Nucleus accumbens (tissue), 56 donors: Measurements from ENCODE around the gene PTPRM.
A peak's percentile ranks its signal among the peaks of the same experiment; 100 is the strongest.

ENCODE experiments used
- DNase-seq, 56 donors: peaks; one replicate each; lab custom pipeline; 2025; lab: John Stamatoyannopoulos, UW

PTPRM gene

GRCh38 chr18:8361941-8362471, 794.9 kb downstream of the PTPRM start:
- DNase-seq, result no peak

GRCh38 chr18:8362863-8363262, 795.7 kb downstream of the PTPRM start:
- DNase-seq, result no peak

DNA sequence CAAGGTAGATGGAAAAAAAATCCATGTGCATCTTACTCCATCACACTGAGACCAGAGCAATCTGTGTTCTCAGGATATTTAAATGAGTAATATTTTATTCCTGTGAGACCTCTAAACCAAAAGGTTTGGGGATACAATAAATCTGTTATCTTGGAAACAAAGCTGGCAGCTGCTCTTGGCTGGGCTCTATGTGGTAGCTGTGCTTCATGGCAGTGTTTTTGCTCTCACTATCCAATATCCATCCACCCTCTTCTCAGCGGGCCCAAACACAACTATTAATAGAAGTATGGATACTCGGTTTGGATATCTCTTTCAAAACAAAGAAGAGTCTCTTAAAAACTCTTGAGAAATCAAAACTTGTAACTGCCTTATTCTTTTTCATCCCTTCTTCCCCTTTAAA, 797.3 kb downstream of the PTPRM start:
- no peak for DNase-seq

- no peak for DNase-seq
Measured at GRCh38 chr18:8365006-8365405, 797.9 kb downstream of the PTPRM start.

GRCh38 chr18:8365528-8365927, 798.4 kb downstream of the PTPRM start:
- DNase-seq, result no peak

- no peak for DNase-seq
Measured at GRCh38 chr18:8366070-8366469, 799.0 kb downstream of the PTPRM start.

DNA sequence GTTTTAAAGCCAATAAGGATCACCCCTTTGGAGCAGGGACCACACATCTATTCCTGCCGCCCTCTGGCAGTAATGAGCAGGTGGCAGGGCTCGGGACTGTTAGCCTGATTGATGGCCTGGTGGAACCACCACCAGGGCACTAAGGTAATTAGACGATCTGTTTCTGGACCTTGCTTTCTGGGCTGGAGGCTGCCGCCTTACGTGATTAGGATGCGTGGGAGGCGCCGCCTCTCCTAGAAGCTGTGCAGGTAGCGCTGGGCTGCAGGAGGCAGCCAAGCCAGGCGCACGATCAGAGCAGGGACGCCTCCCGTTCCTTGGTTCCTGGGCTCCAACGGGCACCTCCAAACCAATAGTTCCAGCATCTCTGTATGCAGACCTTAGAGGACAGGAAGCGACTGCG, 799.5 kb downstream of the PTPRM start:
- no peak for DNase-seq

DNA sequence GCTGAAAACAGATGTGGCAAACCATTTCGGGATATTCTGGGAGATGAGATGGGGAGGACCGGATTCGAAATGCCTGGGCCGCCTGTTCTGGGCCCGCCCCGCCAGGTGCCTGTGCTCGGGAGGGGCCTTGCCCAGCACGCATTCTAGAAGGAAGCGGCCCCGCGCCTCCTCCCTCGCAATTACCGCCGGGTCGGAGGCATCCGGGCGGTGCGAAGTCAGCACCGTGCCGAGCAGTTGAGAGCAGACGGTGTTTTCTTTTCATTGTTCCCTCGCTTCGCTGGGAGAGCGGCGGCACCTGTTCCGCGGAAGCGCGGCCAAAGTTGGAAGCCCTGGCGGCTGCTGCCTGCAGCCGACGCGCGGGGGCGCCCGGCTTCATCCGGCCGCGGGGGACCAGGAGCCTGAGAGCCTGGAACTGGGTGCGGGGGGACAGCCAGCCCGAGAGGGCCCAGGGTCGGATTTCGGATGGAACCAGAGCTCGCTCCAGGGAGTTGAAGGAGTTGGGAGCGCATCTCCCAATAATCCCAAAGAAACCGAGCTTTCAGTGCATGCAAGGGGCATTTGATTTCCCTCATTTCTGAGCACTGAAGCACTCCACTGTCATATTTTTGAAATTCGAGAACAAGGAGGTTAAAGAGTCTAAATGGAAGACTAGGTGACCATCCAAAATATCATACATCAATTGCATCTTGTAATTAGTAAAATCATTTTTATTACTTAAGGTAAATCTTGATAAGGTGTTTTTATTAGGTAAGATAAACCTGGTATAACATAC, 800.3 kb downstream of the PTPRM start:
- peak in 33 of 56 donors; percentile 3 to 55 (median 21) for DNase-seq

GRCh38 chr18:8368512-8369217, 801.5 kb downstream of the PTPRM start:
- DNase-seq, result no peak

- no peak for DNase-seq
Measured at GRCh38 chr18:8373486-8373885, 806.4 kb downstream of the PTPRM start.

- DNase-seq, result no peak
Measured at GRCh38 chr18:8374676-8375075, 807.6 kb downstream of the PTPRM start.

- no peak for DNase-seq
Measured at GRCh38 chr18:8375249-8375648, 808.1 kb downstream of the PTPRM start.

DNA sequence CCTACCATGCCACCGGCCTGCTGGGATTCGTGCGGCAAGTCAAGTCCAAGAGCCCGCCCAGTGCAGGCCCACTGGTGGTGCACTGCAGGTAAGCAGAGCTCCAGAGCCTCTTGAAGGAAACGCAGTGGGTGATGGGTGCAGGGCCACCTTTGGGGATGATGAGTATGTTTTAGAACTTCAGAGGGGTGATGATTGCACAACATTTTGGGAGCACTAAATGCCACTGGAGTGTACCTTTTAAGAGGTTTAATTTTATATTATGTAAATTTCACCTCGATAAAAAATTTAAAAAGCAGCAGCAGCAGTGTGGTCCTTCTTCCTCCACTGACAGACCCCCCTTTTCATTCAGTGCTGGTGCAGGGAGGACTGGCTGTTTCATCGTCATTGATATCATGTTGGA, 809.0 kb downstream of the PTPRM start:
- no peak for DNase-seq

DNA sequence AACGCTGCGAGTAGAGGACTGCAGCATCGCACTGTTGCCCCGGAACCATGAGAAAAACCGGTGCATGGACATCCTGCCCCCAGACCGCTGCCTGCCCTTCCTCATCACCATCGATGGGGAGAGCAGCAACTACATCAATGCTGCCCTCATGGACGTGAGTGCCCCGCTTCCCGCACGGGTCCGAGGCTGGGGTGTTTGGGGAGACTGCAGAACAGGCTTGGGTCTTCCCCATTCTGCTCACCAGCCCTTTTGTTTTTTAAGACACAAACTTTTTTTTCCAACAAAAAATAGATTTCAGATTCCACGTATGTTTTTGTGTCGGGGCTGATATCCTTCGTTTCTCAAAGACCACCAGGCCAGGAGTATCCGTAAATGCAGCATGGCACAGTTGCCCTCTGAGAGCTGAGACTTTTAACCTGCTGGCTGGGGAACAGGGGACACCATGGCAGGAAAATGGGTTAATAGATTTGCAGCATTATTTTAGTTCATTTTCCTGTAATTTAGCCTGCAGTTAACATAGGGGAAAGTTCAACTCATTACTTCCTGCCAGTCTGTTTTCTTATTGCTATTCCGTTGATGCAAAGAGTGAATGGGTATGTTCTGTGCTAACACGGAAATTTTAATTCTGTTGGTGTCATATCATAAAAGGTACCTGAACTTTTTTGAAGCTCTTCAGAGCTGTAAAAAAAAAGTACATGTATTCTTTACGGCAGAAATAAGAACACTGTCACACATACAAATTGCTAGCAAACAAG, 812.2 kb downstream of the PTPRM start:
- DNase-seq, result no peak

- DNase-seq, result no peak
Measured at GRCh38 chr18:8380006-8380405, 812.9 kb downstream of the PTPRM start.

DNA sequence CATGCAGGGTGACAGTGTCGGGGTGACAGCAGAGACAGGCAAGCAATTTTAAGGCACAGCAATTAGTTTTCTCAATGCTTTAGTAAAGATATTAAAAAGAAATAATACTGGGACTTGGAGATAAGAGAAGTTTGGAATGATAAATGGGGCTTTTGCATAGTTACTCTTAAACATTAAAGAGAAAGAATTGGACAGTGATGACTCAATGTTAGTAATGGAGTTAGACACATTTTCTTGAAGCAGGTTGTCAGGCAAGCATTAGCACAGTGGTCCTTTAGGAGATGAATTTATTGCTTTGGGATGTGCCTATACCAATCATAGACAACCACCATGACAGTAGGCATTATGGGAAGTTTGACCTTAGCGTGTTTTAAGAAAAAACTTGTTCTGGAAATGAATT, 813.8 kb downstream of the PTPRM start:
- no peak for DNase-seq

- peak in 16 of 56 donors; percentile 2 to 55 (median 20) for DNase-seq
Measured at GRCh38 chr18:8381821-8382459, 814.8 kb downstream of the PTPRM start.

GRCh38 chr18:8385400-8385799, 818.3 kb downstream of the PTPRM start:
- no peak for DNase-seq

DNA sequence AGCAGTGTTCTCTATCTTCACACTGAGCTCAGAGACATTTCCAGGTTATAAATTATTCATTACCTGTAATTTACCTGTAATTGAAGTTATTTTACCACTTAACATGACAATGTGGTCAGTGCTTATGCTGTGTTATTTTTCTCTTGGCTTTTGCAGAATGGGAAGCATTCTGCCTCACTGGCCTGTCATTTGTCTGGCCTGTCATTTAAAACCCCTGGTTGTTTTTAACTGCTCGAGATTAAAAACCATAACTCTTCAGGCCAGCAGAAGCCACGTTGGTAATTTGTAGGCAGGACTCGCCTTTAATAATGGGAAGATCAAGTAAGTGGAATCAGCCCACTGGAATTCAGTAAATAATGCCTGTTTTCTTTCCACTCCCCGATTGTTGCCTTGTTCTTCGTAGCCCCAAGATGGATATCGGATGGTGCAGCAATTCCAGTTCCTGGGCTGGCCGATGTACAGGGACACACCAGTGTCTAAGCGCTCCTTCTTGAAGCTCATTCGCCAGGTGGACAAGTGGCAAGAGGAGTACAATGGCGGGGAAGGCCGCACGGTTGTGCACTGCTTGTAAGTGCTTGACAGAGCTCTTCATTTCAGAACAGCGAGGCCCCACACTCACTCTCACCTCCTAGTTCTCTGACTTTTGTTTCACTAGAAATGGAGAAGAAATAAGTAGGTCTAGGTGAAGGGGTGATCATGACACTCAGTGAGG, 819.7 kb downstream of the PTPRM start:
- no peak for DNase-seq
